NCI-H2107 (cell line): ENCODE results near the gene NKX6-1.

Experiments
- DNase-seq: peaks from one replicate; lab custom pipeline; 2025; lab: John Stamatoyannopoulos, UW

NKX6-1 gene

DNA sequence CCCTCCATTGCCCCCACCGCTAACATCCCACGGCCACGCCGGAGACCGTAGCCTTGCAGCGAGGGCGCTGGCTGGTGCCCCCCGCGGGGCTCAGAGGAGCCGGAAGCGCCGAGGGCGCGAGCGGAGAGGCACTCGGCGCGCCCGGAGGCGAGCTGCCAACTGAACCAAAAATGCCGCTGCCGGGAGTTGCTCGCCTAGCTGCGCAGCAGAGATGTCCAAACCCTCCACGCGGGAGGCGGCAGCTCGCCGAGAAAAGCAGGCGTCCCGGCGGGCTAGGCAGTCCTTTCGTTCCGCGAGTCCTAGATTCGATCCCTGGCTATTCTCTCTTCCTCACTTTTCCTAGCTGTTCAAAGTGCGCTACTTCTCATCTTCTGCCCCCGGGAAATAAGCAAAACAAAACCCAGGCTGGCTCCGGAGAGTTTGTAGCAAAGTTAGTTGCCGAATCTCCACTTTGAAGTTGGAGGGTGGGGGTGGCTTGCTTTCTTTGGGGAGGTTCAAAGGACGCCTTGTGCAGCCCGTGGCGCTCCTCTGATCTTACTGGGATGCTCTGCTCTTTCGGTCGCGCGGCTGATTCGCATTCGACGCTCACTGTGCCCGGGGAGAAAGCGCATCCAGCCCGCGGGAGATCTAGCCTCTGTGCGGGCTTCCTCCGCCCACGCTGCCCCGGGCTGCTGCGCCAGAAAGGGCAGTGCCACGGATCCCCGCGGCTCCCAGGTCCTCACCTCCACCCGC is 723 bp downstream of the NKX6-1 start:
- peak; percentile 5 for DNase-seq

DNA sequence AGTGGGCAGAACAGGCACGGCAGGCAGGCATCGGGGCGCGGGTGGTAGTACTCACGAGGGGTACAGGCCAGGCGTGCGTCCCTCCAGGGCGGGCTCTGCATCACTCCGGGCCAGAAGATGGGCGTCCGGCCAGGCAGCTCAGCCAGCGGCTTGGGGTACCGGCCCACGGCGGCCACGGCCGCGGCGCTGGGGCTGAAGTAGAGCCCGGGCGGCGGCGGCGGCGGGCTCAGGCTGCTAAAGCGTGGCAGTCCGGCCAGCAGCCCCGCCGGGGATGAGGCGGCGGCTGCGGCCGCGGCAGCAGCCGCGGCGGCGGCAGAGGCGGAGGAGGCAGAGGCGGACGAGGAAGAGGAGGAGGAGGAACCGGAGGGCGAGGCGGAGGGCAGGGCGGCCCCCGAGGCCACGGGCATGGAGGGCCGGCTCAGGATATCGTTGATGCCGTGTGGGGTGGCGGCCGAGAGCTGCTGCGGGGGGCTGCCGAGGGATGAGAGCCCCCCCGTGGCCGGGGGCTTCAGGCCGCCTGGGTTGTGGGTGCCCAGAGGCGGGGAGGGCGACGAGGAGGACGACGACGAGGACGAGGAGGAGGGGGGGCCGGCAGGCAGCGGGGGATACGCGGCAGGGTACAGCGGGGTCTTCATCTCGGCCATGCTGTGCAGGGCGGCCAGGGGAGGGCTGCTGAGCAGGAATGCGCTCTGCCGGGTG is 1.4 kb downstream of the NKX6-1 start:
- no peak for DNase-seq

GRCh38 chr4:84496706-84497503 is 2.2 kb downstream of the NKX6-1 start:
- no peak for DNase-seq

DNA sequence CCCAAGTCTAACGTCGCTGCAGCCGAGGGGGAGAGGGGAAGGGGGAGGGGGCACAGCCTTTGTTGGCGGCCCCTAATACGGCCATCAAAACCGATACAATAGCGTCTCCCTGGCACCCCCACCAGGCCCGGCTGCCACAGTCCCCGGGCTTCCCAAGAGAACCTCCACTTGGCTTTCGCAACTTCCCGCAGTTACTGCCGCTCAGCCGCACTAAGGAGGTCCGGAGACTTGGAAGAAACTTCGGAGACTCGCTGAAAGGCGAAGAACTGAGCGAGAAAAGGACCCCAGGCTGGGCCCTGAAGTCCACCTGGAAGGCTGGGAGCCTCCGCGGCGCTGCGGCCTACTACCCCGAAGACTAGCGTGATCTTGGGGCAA is 2.8 kb downstream of the NKX6-1 start:
- DNase-seq, result no peak

GRCh38 chr4:84495794-84496261 is 3.3 kb downstream of the NKX6-1 start:
- DNase-seq, result no peak

- no peak for DNase-seq
Measured at GRCh38 chr4:84495118-84495793, 3.8 kb downstream of the NKX6-1 start.

DNA sequence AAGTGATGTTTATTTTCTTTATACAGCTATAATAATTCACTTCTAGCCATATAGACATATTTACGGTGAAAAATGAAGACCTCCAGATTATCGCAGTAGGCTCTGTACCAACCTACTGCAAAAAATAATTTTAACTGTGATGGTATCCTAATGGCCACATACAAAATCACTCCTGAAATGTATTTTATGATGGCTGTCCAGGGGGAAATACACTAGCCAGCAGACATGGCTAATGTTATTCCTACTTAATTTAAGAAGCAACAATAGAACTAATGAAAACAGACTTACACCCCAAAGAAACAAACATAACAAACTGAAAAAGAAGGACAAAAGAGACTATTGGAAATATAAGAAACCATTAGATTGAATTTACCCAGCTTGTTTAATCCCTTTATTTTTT is 4.6 kb downstream of the NKX6-1 start:
- DNase-seq, result no peak

DNA sequence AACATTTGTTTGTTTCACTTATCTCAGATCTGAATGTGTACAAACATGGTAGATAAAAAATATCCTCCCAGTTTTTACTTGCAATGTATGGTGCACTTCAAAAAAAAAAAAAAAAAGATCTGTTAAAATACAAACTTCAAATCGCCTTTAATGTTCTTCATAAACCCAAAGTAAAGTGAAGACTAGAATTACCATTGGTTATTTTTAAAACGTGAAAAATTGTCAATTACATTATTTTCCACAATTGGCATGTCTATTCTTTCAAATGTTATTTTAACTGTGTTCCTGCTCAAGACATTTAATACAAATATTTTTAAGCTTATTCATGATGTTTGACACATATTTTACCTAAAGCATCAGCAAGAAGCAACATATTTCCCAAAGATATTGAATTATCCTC is 5.0 kb downstream of the NKX6-1 start:
- DNase-seq, result no peak

DNA sequence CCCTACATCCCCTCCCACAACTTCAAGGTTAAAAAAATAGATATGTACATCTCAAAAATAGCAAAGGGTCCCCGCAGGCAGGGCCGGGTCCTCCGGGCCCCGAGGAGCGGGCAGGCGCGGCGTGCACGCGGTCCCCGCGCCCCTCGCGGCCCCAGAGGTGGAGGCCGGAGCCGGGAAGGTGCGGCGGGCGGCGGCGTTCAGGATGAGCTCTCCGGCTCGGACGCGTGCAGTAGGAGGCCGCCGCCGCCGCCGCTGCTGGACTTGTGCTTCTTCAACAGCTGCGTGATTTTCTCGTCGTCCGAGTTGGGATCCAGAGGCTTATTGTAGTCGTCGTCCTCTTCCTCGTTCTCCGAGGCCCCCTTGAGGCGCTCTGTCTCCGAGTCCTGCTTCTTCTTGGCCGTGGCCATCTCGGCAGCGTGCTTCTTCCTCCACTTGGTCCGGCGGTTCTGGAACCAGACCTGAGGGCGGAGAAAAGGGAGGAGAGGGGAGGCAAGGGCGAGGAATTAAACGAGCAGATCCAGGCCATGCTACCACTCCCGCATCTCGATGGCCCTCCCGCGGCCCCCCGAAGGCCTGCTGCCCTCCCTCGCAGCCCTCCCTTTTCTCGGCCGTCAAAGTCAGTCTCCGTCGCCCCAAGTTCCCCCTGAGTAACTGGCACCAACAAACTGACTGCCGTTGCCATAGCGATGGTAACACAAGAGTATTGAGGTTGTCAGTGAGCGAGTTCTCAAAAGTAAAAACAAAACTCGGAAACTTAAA is 5.8 kb downstream of the NKX6-1 start:
- DNase-seq, result no peak

- no peak for DNase-seq
Measured at GRCh38 chr4:84492737-84493091, 6.4 kb downstream of the NKX6-1 start.

- no peak for DNase-seq
Measured at GRCh38 chr4:84492290-84492689, 6.8 kb downstream of the NKX6-1 start.

GRCh38 chr4:84491481-84491880 is 7.6 kb downstream of the NKX6-1 start:
- DNase-seq, result no peak

- DNase-seq, result no peak
Measured at GRCh38 chr4:84490663-84491062, 8.4 kb downstream of the NKX6-1 start.

- DNase-seq, result no peak
Measured at GRCh38 chr4:84484236-84484635, 14.9 kb downstream of the NKX6-1 start.

- DNase-seq, result no peak
Measured at GRCh38 chr4:84483688-84484087, 15.4 kb downstream of the NKX6-1 start.

DNA sequence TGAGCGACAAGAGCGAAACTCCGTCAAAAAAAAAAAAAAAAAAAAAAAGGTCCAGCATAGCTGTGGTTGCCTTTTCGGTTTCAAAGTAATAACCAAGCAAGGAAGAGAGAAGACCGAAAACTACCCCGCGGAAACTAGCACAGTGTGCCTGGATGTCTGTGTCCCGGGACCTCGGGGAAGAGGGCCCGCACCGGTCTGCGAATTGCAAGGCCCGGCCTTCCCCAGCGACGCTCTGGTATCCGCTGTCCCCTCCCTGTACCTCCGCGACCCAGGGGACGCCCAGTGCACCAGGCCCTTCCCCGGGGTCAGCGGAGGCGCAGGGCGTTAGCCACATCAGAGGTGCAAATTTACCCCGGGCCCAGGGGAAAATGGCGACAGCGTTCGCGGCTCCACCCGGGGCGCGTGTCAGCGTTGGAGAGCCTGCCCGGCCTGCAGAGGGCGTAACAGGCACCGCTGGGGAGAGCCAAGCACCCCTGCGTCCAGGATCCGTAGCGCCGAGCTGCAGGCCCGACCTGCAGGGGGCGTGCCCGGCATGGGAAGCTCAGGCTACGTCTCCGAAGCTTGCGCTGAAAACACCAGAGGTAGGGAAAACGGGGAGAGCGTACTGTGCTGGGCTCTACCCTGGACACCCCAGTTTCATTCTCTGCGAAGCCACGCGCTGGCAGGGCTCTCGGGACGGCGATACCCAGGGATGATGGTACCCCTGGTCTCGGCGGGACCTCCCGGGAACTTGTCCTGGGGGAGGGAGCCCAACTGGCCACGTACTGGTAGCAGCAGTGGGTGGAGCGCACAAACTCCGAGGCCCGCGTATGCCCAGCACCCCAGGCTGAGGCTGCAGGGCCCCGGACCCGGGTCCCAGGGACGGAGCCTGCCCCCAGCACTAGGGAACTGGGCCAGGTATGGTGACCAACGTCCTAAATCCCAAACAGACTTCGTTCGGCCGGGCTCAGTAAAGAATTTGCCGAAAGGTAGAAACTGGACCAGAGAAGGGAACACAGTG is 16.2 kb downstream of the NKX6-1 start:
- no peak for DNase-seq

GRCh38 chr4:84481860-84482245 is 17.2 kb downstream of the NKX6-1 start:
- no peak for DNase-seq

DNA sequence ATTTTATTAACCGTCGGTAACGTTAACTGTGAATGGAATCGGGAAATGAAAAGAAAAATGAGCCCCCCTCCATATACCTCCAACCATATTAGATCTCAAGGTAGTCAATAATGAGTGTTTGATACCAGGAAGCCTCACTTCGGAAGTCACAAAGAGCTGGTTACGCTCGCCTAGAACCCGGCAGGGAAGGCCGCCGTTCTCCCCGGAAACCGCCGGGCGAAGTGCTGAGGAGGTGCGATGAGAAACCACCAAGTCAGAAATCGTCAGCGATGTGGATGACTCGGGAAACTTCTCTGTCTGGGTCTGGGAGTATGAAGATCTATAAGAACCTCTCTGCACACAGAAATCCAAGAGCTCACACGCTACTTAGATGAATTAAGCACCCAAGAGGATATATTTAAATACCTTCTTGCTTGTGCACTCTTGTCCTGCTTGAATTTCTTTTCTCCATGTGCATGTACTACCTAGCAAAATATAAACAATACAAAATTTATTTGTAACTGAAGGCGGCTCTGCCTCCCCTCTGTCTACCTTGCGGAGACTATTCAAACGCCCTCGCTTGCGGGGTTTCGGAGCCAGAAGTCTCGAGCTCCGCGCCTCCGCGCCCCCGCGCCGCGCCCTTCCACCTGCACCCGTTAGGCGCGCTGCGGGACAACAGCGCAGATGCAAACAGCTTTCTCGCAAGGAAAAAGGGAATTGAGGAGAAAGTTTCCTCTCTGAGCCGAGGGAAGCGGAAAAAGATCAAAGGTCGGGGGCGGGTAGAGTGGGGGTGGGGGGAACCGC is 17.8 kb downstream of the NKX6-1 start:
- no peak for DNase-seq

GRCh38 chr4:84480082-84480481 is 19.0 kb downstream of the NKX6-1 start:
- no peak for DNase-seq

DNA sequence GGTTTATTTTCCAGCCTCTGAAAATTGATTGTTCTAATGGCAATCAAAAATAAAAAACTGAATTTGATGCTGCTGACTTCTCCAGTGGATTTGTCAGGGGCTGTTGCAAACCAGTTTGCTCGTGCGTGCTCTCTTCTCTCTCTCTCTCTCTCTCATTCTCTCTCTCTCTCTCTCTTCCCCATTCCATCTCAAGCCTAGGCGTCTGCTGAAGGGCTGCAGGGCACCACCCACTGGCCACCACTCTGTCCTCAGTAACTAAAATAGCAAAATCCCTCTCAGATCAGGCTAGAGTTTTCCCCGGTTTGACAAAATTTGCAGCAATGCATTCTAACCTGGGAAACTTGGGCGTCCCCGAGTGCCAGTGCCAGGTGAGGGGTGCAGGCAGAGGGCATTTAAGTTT is 19.4 kb downstream of the NKX6-1 start:
- DNase-seq, result no peak
